NOMO-1 treated with DMSO at 0.1 percent for 48 hours (cell line): ENCODE measurements around the gene OR2AE1.

Source experiments
- DNase-seq: peaks from one replicate; lab custom pipeline; 2025; ENCODE audit not compliant: unreplicated experiment; lab: John Stamatoyannopoulos, UW

OR2AE1 gene

DNA sequence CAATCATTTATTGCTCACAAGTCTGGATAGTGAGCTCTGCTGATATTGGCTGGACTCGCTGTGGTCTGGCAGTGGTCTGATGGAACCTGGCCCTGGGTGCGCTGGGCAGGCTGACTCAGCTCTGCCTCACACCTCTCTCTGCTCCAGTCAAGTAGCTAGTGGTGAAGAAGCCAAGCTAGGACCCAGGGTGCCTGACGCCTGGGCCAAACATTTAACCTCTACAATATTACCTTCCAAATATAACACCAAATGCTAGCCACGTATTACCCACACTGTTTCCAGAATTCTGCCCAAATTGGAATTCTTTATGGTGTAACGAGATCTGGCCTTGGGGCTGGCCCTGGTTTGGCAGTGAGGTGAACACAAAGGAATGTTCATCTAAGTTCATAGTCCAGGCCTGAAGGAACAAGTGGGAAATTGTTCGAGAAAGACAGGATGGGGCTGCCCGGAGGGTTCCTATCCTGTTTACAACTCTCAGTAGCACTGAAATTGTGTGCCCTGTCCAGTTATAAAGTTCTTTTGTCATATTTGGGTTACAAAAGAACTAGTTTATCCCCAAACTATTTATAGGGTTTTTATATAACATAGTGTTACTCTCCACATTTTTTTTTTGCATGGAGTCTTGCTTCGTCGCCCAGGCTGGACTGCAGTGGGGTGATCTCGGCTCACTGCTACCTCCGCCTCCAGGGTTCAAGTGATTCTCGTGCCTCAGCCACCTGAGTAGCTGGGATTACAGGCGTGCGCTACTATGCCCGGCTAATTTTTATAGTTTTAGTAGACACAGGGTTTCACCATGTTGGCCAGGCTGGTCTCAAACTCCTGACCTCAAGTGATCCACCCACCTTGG lies 16.3 kb downstream of the OR2AE1 start:
- DNase-seq = no peak

- DNase-seq = no peak
Measured at GRCh38 chr7:99855236-99855635, 21.6 kb downstream of the OR2AE1 start.

- no peak for DNase-seq
Measured at GRCh38 chr7:99848420-99849216, 28.2 kb downstream of the OR2AE1 start.

GRCh38 chr7:99844328-99844727 lies 32.5 kb downstream of the OR2AE1 start:
- no peak for DNase-seq

GRCh38 chr7:99843808-99844207 lies 33.0 kb downstream of the OR2AE1 start:
- no peak for DNase-seq

GRCh38 chr7:99842926-99843325 lies 33.9 kb downstream of the OR2AE1 start:
- no peak for DNase-seq

- DNase-seq = no peak
Measured at GRCh38 chr7:99840136-99840869, 36.5 kb downstream of the OR2AE1 start.

- DNase-seq = no peak
Measured at GRCh38 chr7:99839287-99840021, 37.4 kb downstream of the OR2AE1 start.

DNA sequence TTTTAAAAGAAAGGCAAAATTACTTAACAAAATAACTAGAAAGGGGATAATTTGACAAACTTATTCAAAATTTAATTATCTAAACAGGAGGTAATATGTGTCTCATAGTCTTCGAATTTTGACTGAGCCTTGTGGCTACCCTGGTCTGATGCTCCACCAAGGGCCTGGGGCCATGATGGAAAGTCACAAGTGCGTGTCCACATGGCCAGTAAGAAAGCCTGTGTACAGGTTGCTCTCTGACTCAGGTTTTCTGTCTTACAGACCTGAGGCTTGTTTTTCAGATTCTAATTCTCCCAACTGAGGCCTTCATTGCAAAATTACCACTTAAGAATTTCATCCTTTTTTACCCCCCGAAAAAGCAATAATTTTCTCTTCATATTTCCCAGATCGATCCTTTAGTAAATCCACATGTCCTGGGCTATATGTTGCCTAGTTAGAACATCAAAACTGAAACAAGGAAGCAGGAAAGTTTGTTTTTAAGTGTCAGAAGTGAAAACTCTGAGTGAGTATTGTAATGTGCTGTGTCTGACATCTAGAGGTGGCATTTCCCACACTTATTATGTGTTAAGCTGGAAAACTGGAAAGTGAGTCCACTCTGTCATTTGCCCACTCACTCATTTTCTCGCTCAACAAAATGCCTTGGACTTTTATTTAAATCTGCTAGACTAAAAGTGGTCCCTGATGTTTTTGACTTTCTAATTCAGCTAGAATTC lies 39.0 kb downstream of the OR2AE1 start:
- peak; percentile 31 for DNase-seq

DNA sequence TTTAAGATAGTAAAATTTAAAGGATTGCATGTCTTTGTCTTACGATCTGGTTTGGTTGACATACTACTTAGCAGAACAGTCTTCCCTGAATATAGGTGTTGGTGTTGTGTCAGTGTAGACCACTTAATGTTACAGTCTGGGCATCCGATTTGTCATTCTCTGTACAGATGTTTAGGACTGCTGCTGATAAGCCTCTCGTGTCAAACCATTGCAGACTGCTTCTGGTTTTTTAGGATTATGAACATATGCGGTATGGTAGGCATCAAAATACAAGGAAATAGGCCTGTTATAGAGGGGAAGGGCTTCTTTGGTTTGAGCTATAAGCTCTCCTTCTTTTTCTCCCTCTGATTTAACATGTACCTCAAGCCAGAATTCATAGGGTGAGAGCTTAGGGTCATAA lies 41.6 kb downstream of the OR2AE1 start:
- DNase-seq = no peak

- no peak for DNase-seq
Measured at GRCh38 chr7:99834382-99834781, 42.5 kb downstream of the OR2AE1 start.

GRCh38 chr7:99833289-99833877 lies 43.5 kb downstream of the OR2AE1 start:
- DNase-seq = no peak

- DNase-seq = no peak
Measured at GRCh38 chr7:99831595-99831994, 45.2 kb downstream of the OR2AE1 start.

- no peak for DNase-seq
Measured at GRCh38 chr7:99829524-99830160, 47.2 kb downstream of the OR2AE1 start.

- DNase-seq = no peak
Measured at GRCh38 chr7:99828811-99829210, 48.0 kb downstream of the OR2AE1 start.

GRCh38 chr7:99827040-99827778 lies 49.6 kb downstream of the OR2AE1 start:
- DNase-seq = no peak
